Measurements from ENCODE around the gene MEFV. TPM values are rescaled to one million over a fixed set of nuclear protein-coding genes. Genes with fewer than 3 reads are reported as not detected.

Gene MEFV
- total and polyA plus RNA-seq, 2 of the 13 experiments (the other 11 are each of a cell fraction or from before 2014, with no cell fraction given), result 0.22 TPM; not detected in 1

GRCh38 chr16:3249020-3249419 is 7.4 kb downstream of the MEFV start:
- ATAC-seq (no peak), DNase-seq (ENCODE audit: low spot score) (no peak), FAIRE-seq (no peak)
- no peaks in the 10 kb centered on the region for H3K36me3 ChIP-seq (replicated peaks in 1 of 2; ENCODE audit: control insufficient read depth in 1 of 2, insufficient read depth in 2 of 2, low read length in 2 of 2)
- 0% methylated on average over 1 of the region's 1 CpG for WGBS (ENCODE audit: low lambda C conversion rate)
- TF ChIP-seq ZNF329 (CRISPR knock-in tag; IDR thresholded peaks at IDR 0.05; ENCODE audit: low read depth) (peak; percentile 97), LRRFIP1 (CRISPR knock-in tag; conservative IDR thresholded peaks at IDR 0.05) (no peak), ZNF674 (CRISPR knock-in tag; IDR thresholded peaks at IDR 0.05; ENCODE audit: low read depth) (no peak)
- no peaks in the 10 kb centered on the region for H4K20me1 ChIP-seq (ENCODE audit: insufficient read depth, low read length)
- in situ Hi-C loops (cut with HindIII; ENCODE audit: extremely low pct_ligation_motif_present, low pct_unique_long_range_greater_than_20kb), result no loop called here
- H2AFZ ChIP-seq (ENCODE audit: low read length), result no peak overlapping the region
- POLR2A ChIA-PET, result no interaction called here
- H3K27ac ChIP-seq (ENCODE audit: extremely low read length, insufficient read depth, low read length), result no peak overlapping the region
- H3K4me1 ChIP-seq (ENCODE audit: insufficient read depth, low read length), result peaks cover 20% of the 10 kb centered on the region
- CTCF ChIA-PET (ENCODE audit: low intra/inter-chr PET ratio, low total read pairs), result no interaction called here
- no peak overlapping the region for H3K4me2 ChIP-seq (ENCODE audit: low read depth, low read length)
- H3K27me3 ChIP-seq (ENCODE audit: control insufficient read depth in 1 of 2, insufficient read depth in 2 of 2, low read length in 2 of 2), result peaks cover 6 to 39% of the 10 kb centered on the region in 2 experiments; a peak in 4 of 5 replicates
- H3K4me3 ChIP-seq (replicated peaks in 1 of 3; ENCODE audit: insufficient read depth in 1 of 3, low read depth in 2 of 3, low read length in 3 of 3), result no peak overlapping the region
- H3K9ac ChIP-seq (ENCODE audit: insufficient read depth, low read depth, low read length), result no peak overlapping the region
- BruUV-seq (replicated peaks), result no TSS peak
- H3K79me2 ChIP-seq (ENCODE audit: insufficient read depth, low read length), result no peaks in the 10 kb centered on the region
- intact Hi-C loops (cut with micrococcal nuclease; ENCODE audit: unreplicated experiment), result no loop called here
- no peaks in the 10 kb centered on the region for H3K9me3 ChIP-seq (ENCODE audit: low read length)

- CTCF ChIA-PET (ENCODE audit: low intra/inter-chr PET ratio, low total read pairs), result no interaction called here
- POLR2A ChIA-PET, result no interaction called here
- intact Hi-C loops (cut with micrococcal nuclease; ENCODE audit: unreplicated experiment) (no loop called here), in situ Hi-C loops (cut with HindIII; ENCODE audit: extremely low pct_ligation_motif_present, low pct_unique_long_range_greater_than_20kb) (no loop called here)
- 28% methylated on average over 5 of the region's 5 CpGs for WGBS (ENCODE audit: low lambda C conversion rate)
- DNase-seq (ENCODE audit: low spot score) (no peak), ATAC-seq (no peak), FAIRE-seq (no peak)
- H3K9me3 ChIP-seq (ENCODE audit: low read length), result no peaks in the 10 kb centered on the region
- H3K36me3 ChIP-seq (replicated peaks in 1 of 2; ENCODE audit: control insufficient read depth in 1 of 2, insufficient read depth in 2 of 2, low read length in 2 of 2), result no peaks in the 10 kb centered on the region
- H3K4me3 ChIP-seq (replicated peaks in 1 of 3; ENCODE audit: insufficient read depth in 1 of 3, low read depth in 2 of 3, low read length in 3 of 3), result no peak overlapping the region
- no peak overlapping the region for H3K9ac ChIP-seq (ENCODE audit: insufficient read depth, low read depth, low read length)
- no peak overlapping the region for H3K4me2 ChIP-seq (ENCODE audit: low read depth, low read length)
- no peaks in the 10 kb centered on the region for H3K79me2 ChIP-seq (ENCODE audit: insufficient read depth, low read length)
- BruUV-seq (replicated peaks), result no TSS peak
- H3K27me3 ChIP-seq (ENCODE audit: control insufficient read depth in 1 of 2, insufficient read depth in 2 of 2, low read length in 2 of 2), result peaks cover 6 to 41% of the 10 kb centered on the region in 2 experiments; a peak in 4 of 5 replicates
- H4K20me1 ChIP-seq (ENCODE audit: insufficient read depth, low read length), result no peaks in the 10 kb centered on the region
- no peak overlapping the region for H3K27ac ChIP-seq (ENCODE audit: extremely low read length, insufficient read depth, low read length)
- peaks cover 24% of the 10 kb centered on the region for H3K4me1 ChIP-seq (ENCODE audit: insufficient read depth, low read length)
- no peak overlapping the region for H2AFZ ChIP-seq (ENCODE audit: low read length)
- TF ChIP-seq ZBTB3 (CRISPR knock-in tag; IDR thresholded peaks at IDR 0.05; ENCODE audit: borderline replicate concordance, low read depth) (no peak), ZNF362 (CRISPR knock-in tag; IDR thresholded peaks at IDR 0.05; ENCODE audit: borderline replicate concordance) (no peak), PAWR (CRISPR knock-in tag; IDR thresholded peaks at IDR 0.05; ENCODE audit: borderline replicate concordance) (no peak), MAFK (conservative IDR thresholded peaks at IDR 0.05 in 1 of 2, IDR thresholded peaks at IDR 0.05 in 1 of 2; ENCODE audit: low read length in 2 of 2) (no peak), MXD1 (CRISPR knock-in tag; IDR thresholded peaks at IDR 0.05) (no peak), RBAK (CRISPR knock-in tag; IDR thresholded peaks at IDR 0.05) (no peak), ZFYVE20 (CRISPR knock-in tag; IDR thresholded peaks at IDR 0.05; ENCODE audit: borderline replicate concordance, low read depth) (no peak)
Observed at GRCh38 chr16:3248596-3248995, 7.8 kb downstream of the MEFV start.
